GM19372 (cell line): ENCODE data around the gene LMX1B.
"Not testable (repeated sequence)": the region's sequence is repeated elsewhere in the genome, so short reads cannot be mapped to it uniquely, and the experiment has no call there.

ENCODE experiments used
- ATAC-seq: cut with Tn5 transposase; IDR thresholded peaks from one replicate; pipeline ENCODE4 v1.9.1; 2021; ENCODE audit warnings: mild to moderate bottlenecking, low read depth, moderate library complexity; ENCODE audit not compliant: unreplicated experiment

The LMX1B gene

GRCh38 chr9:126652140-126652582 lies 38.4 kb downstream of the LMX1B start:
- no peak for ATAC-seq

- no peak for ATAC-seq
Observed at GRCh38 chr9:126654124-126654523, 40.4 kb downstream of the LMX1B start.

- ATAC-seq = not testable (repeated sequence)
Observed at GRCh38 chr9:126656214-126656613, 42.5 kb downstream of the LMX1B start.

GRCh38 chr9:126658201-126658825 lies 44.6 kb downstream of the LMX1B start:
- no peak for ATAC-seq

- ATAC-seq = no peak
Observed at GRCh38 chr9:126658956-126659555, 45.3 kb downstream of the LMX1B start.

- no peak for ATAC-seq
Observed at GRCh38 chr9:126661122-126661520, 47.4 kb downstream of the LMX1B start.

- no peak for ATAC-seq
Observed at GRCh38 chr9:126661521-126662251, 48.0 kb downstream of the LMX1B start.

- ATAC-seq = no peak
Observed at GRCh38 chr9:126663661-126664072, 49.9 kb downstream of the LMX1B start.

GRCh38 chr9:126664900-126665643 lies 51.3 kb downstream of the LMX1B start:
- ATAC-seq = no peak

- no peak for ATAC-seq
Observed at GRCh38 chr9:126665644-126666035, 51.9 kb downstream of the LMX1B start.

GRCh38 chr9:126666155-126666803 lies 52.6 kb downstream of the LMX1B start:
- no peak for ATAC-seq

- no peak for ATAC-seq
Observed at GRCh38 chr9:126667190-126668055, 53.7 kb downstream of the LMX1B start.

- no peak for ATAC-seq
Observed at GRCh38 chr9:126668058-126668457, 54.3 kb downstream of the LMX1B start.

- no peak for ATAC-seq
Observed at GRCh38 chr9:126669108-126669507, 55.4 kb downstream of the LMX1B start.

- ATAC-seq = no peak
Observed at GRCh38 chr9:126670270-126670669, 56.5 kb downstream of the LMX1B start.

GRCh38 chr9:126671381-126671831 lies 57.7 kb downstream of the LMX1B start:
- no peak for ATAC-seq

- no peak for ATAC-seq
Observed at GRCh38 chr9:126671983-126672382, 58.3 kb downstream of the LMX1B start.

GRCh38 chr9:126672634-126673284 lies 59.0 kb downstream of the LMX1B start:
- no peak for ATAC-seq
